Neuronal stem cell (in vitro differentiated cells): ENCODE data around the gene BRK1.

Experiments
- DNase-seq: peaks from one replicate; pipeline ENCODE4 v3.0.0-alpha.2; 2013; ENCODE audit warnings: low spot score
- H2AFZ ChIP-seq: one replicate; pipeline ENCODE4 v1.6.1; 2013; ENCODE audit warnings: mild to moderate bottlenecking, low read length, inconsistent platforms
- H2AK5ac ChIP-seq: 2 replicates; pipeline ENCODE4 v1.6.1; 2013; ENCODE audit warnings: low read depth, mild to moderate bottlenecking, inconsistent platforms, low read length, moderate library complexity, mixed read lengths
- H2BK120ac ChIP-seq: 2 replicates; pipeline ENCODE4 v1.6.1; 2013; ENCODE audit warnings: low read depth, mild to moderate bottlenecking, inconsistent platforms, low read length, moderate library complexity, mixed read lengths
- H2BK12ac ChIP-seq: one replicate; pipeline ENCODE4 v1.6.1; 2013; ENCODE audit warnings: low read length, inconsistent platforms
- H2BK15ac ChIP-seq: 2 replicates; pipeline ENCODE4 v1.6.1; 2013; ENCODE audit warnings: mild to moderate bottlenecking, low read length, inconsistent platforms, mixed read lengths
- H2BK5ac ChIP-seq: one replicate; pipeline ENCODE4 v1.6.1; 2013; ENCODE audit warnings: inconsistent platforms, mild to moderate bottlenecking, low read length, moderate library complexity
- H3K14ac ChIP-seq: one replicate; pipeline ENCODE4 v1.6.1; 2013; ENCODE audit warnings: low read length, inconsistent platforms
- H3K18ac ChIP-seq: 2 replicates; pipeline ENCODE4 v1.6.1; 2013; ENCODE audit warnings: low read length, inconsistent platforms
- H3K23ac ChIP-seq: 2 replicates; pipeline ENCODE4 v1.6.1; 2013; ENCODE audit warnings: low read depth, mild to moderate bottlenecking, mixed read lengths, low read length, inconsistent platforms; ENCODE audit not compliant: poor library complexity
- H3K27ac ChIP-seq: replicated peaks from 3 replicates; pipeline ENCODE4 v1.5.1; 2013; ENCODE audit warnings: low read length, inconsistent platforms
- H3K27me3 ChIP-seq, 3 experiments: 2 replicates each; pipeline ENCODE4 v1.6.1; 2013; ENCODE audit warnings: low read length in 3 of 3, mild to moderate bottlenecking in 2 of 3, inconsistent platforms in 1 of 3, low read depth in 1 of 3, mixed read lengths in 1 of 3, moderate library complexity in 1 of 3; ENCODE audit not compliant: control insufficient read depth in 3 of 3, insufficient read depth in 3 of 3
- H3K36me3 ChIP-seq, 2 donors: replicated peaks in 1 of 2; 2 replicates each; pipeline ENCODE4 v1.6.1; 2013; ENCODE audit warnings: low read length in 2 of 2; ENCODE audit not compliant: control insufficient read depth in 2 of 2, insufficient read depth in 2 of 2
- H3K4ac ChIP-seq: 2 replicates; pipeline ENCODE4 v1.6.1; 2013; ENCODE audit warnings: inconsistent platforms, mild to moderate bottlenecking, low read length, moderate library complexity
- H3K4me1 ChIP-seq, 2 donors: 1 replicate in 1 of 2; 2 replicates in 1 of 2; pipeline ENCODE4 v1.6.1; 2013; ENCODE audit warnings: low read length in 2 of 2, low read depth in 1 of 2; ENCODE audit not compliant: control insufficient read depth in 2 of 2, insufficient read depth in 1 of 2
- H3K4me2 ChIP-seq: one replicate; pipeline ENCODE4 v1.6.1; 2013; ENCODE audit warnings: mild to moderate bottlenecking, low read length, inconsistent platforms; ENCODE audit not compliant: insufficient read depth, poor library complexity, severe bottlenecking
- H3K4me3 ChIP-seq, 2 donors: 2 replicates each; pipeline ENCODE4 v1.5.1; 2013; ENCODE audit warnings: low read length in 2 of 2, mild to moderate bottlenecking in 2 of 2, inconsistent platforms in 1 of 2, moderate library complexity in 1 of 2
- H3K79me1 ChIP-seq: one replicate; pipeline ENCODE4 v1.6.1; 2013; ENCODE audit warnings: low read depth, mild to moderate bottlenecking, inconsistent platforms, low read length, moderate library complexity
- H3K9ac ChIP-seq: one replicate; pipeline ENCODE4 v1.6.1; 2013; ENCODE audit warnings: mild to moderate bottlenecking, low read depth, low read length, inconsistent platforms; ENCODE audit not compliant: poor library complexity
- H3K9me3 ChIP-seq, 2 donors: replicated peaks in 1 of 2; 2 replicates each; pipeline versions ENCODE3 to v1.6.1; 2013; ENCODE audit warnings: low read length in 2 of 2, mild to moderate bottlenecking in 2 of 2, inconsistent platforms in 1 of 2, low read depth in 1 of 2, mixed read lengths in 1 of 2, moderate library complexity in 1 of 2; ENCODE audit not compliant: control insufficient read depth in 2 of 2, insufficient read depth in 1 of 2
- H4K8ac ChIP-seq: one replicate; pipeline ENCODE4 v1.6.1; 2013; ENCODE audit warnings: low read depth, mild to moderate bottlenecking, inconsistent platforms, low read length, moderate library complexity
- H4K91ac ChIP-seq: one replicate; pipeline ENCODE4 v1.6.1; 2013; ENCODE audit warnings: low read length, low read depth, mild to moderate bottlenecking, inconsistent platforms; ENCODE audit not compliant: poor library complexity
- WGBS, 2 donors: extraction: QIAGEN DNeasy Blood & Tissue Kit; methylation state at CpG; one replicate each; pipeline ENCODE4 v1.1.7; 2013; ENCODE audit warnings: missing lambda C conversion rate in 2 of 2, mixed read lengths in 1 of 2; ENCODE audit not compliant: insufficient read length in 2 of 2, insufficient replicate concordance in 1 of 2; ENCODE audit errors: extremely low coverage in 2 of 2; 5-methylcytosine and 5-hydroxymethylcytosine counted together

BRK1 gene

DNA sequence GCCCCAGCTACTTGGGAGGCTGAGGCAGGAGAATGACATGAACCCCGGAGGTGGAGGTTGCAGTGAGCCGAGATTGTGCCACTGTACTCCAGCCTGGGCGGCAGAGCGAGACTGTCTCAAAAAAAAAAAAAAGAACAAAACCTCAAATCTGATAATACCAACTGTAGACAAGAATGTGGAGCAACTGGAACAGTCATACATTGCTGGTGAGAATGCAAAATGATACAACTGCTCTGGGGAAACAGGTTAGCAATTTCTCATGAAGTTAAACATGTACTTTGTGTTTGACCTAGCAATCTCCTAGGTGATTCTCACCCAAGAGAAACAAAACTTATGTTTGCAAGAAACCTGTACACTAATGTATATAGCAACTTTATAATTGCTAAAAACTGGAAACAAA, 21.7 kb downstream of the BRK1 start:
- Histone ChIP-seq H3K9ac (no peak overlapping the region), H4K91ac (no peak overlapping the region), H3K4me1 (peaks cover 0 to 2% of the 10 kb centered on the region in 2 donors), H2BK120ac (no peak overlapping the region), H3K79me1 (peaks cover 1% of the 10 kb centered on the region), H2AFZ (no peak overlapping the region), H2BK15ac (no peak overlapping the region), H3K36me3 (no peaks in the 10 kb centered on the region), H3K4me3 (no peak overlapping the region), H2BK5ac (no peak overlapping the region), H3K4me2 (no peak overlapping the region), H3K9me3 (no peaks in the 10 kb centered on the region), H3K27ac (no peak overlapping the region), H3K27me3 (no peaks in the 10 kb centered on the region), H3K18ac (no peak overlapping the region), H2AK5ac (no peak overlapping the region), H2BK12ac (no peak overlapping the region), H3K4ac (no peak overlapping the region), H3K14ac (no peak overlapping the region), H3K23ac (no peak overlapping the region), H4K8ac (no peak overlapping the region)
- no CpG with 5 or more reads among the region's 4 CpGs for WGBS, 2 donors
- no peak for DNase-seq

DNA sequence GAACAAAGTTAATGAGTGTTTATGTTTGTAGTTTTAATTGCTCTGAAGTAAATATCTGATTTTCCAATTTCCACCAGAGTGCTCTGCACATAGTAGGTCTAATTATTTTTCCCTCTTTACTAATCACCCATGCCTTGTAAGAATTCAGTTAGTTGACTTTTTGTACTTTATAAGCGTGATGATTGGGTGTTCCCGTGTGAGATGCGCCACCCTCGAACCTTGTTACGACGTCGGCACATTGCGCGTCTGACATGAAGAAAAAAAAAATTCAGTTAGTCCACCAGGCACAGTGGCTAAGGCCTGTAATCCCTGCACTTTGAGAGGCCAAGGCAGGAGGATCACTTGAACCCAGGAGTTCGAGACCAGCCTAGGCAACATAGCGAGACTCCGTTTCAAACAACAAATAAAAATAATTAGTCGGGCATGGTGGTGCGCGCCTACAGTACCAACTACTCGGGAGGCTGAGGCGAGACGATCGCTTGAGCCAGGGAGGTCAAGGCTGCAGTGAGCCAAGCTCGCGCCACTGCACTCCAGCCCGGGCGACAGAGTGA, 25.6 kb downstream of the BRK1 start:
- Histone ChIP-seq H4K91ac (no peak overlapping the region), H3K4me3 (peak overlapping the region in 1 of 2 donors; percentile 97), H3K18ac (no peak overlapping the region), H3K36me3 (peaks cover 0 to 32% of the 10 kb centered on the region in 2 donors), H2BK12ac (no peak overlapping the region), H2BK15ac (no peak overlapping the region), H2BK5ac (no peak overlapping the region), H3K79me1 (peaks cover 6% of the 10 kb centered on the region), H4K8ac (no peak overlapping the region), H3K4ac (no peak overlapping the region), H3K27ac (no peak overlapping the region), H3K27me3 (no peaks in the 10 kb centered on the region), H3K4me1 (peaks cover 5 to 9% of the 10 kb centered on the region in 2 donors), H3K9me3 (peaks cover 0 to 25% of the 10 kb centered on the region in 2 donors), H3K14ac (no peak overlapping the region), H2AFZ (peak overlapping the region; percentile 96), H2BK120ac (no peak overlapping the region), H3K9ac (no peak overlapping the region), H2AK5ac (no peak overlapping the region), H3K4me2 (peak overlapping the region; percentile 57), H3K23ac (no peak overlapping the region)
- no peak for DNase-seq
- no CpG with 5 or more reads among the region's 23 CpGs for WGBS, 2 donors

- Histone ChIP-seq H3K27ac (no peak overlapping the region), H3K9ac (no peak overlapping the region), H3K4me1 (peaks cover 5 to 9% of the 10 kb centered on the region in 2 donors), H2BK5ac (no peak overlapping the region), H3K14ac (no peak overlapping the region), H3K4ac (no peak overlapping the region), H2AFZ (no peak overlapping the region), H3K36me3 (peaks cover 0 to 48% of the 10 kb centered on the region in 2 donors), H2AK5ac (no peak overlapping the region), H2BK12ac (no peak overlapping the region), H2BK120ac (no peak overlapping the region), H4K8ac (no peak overlapping the region), H3K4me3 (peak overlapping the region; percentile 70 to 97), H3K18ac (no peak overlapping the region), H2BK15ac (no peak overlapping the region), H3K79me1 (peaks cover 6% of the 10 kb centered on the region), H3K9me3 (peaks cover 0 to 25% of the 10 kb centered on the region in 2 donors), H3K4me2 (peak overlapping the region; percentile 57), H3K23ac (no peak overlapping the region), H4K91ac (no peak overlapping the region), H3K27me3 (no peaks in the 10 kb centered on the region)
- DNase-seq, result no peak
- no CpG with 5 or more reads among the region's 29 CpGs for WGBS, 2 donors
These were observed 27.5 kb downstream of the BRK1 start for GRCh38 chr3:10142707-10143560.

- peaks cover 10 to 72% of the 10 kb centered on the region in 2 donors for H3K36me3 ChIP-seq
- peaks cover 5 to 9% of the 10 kb centered on the region in 2 donors for H3K4me1 ChIP-seq
- H3K27me3 ChIP-seq, result no peaks in the 10 kb centered on the region
- H2BK12ac ChIP-seq, result no peak overlapping the region
- H2AK5ac ChIP-seq, result no peak overlapping the region
- no peak for DNase-seq
- H3K23ac ChIP-seq, result no peak overlapping the region
- no peak overlapping the region for H3K18ac ChIP-seq
- H3K9ac ChIP-seq, result no peak overlapping the region
- H4K91ac ChIP-seq, result no peak overlapping the region
- H2BK15ac ChIP-seq, result no peak overlapping the region
- H2BK120ac ChIP-seq, result no peak overlapping the region
- no peak overlapping the region for H3K27ac ChIP-seq
- H3K4ac ChIP-seq, result no peak overlapping the region
- H3K4me3 ChIP-seq, result no peak overlapping the region
- H2BK5ac ChIP-seq, result no peak overlapping the region
- H3K14ac ChIP-seq, result no peak overlapping the region
- no peak overlapping the region for H2AFZ ChIP-seq
- H3K79me1 ChIP-seq, result peaks cover 6% of the 10 kb centered on the region
- no CpG with 5 or more reads among the region's 4 CpGs for WGBS, 2 donors
- peaks cover 0 to 25% of the 10 kb centered on the region in 2 donors for H3K9me3 ChIP-seq
- no peak overlapping the region for H4K8ac ChIP-seq
- no peak overlapping the region for H3K4me2 ChIP-seq
These were observed 30.2 kb downstream of the BRK1 start for GRCh38 chr3:10145685-10146084.
